Measurements from ENCODE around the gene ANO6.

- TF ChIP-seq CTCF (IDR thresholded peaks at IDR 0.05) (no peak), EZH2 (IDR thresholded peaks at IDR 0.05; ENCODE audit: borderline replicate concordance, insufficient read depth, low read depth, low read length, poor library complexity, severe bottlenecking) (no peak)
Measured at GRCh38 chr12:45242180-45242579, 26.3 kb downstream of the ANO6 start.

Data from B cell (primary cell).